Stimulated activated CD8-positive, alpha-beta memory T cell treated with anti-CD3 and anti-CD28 coated beads, Interleukin-4, amount 100 ng/mL, for 48 hours (primary cell): Measurements from ENCODE around the gene ZNF662.

Source experiments
- DNase-seq: peaks from one replicate; pipeline ENCODE4 v3.0.0-alpha.2; 2020

The ZNF662 gene

DNA sequence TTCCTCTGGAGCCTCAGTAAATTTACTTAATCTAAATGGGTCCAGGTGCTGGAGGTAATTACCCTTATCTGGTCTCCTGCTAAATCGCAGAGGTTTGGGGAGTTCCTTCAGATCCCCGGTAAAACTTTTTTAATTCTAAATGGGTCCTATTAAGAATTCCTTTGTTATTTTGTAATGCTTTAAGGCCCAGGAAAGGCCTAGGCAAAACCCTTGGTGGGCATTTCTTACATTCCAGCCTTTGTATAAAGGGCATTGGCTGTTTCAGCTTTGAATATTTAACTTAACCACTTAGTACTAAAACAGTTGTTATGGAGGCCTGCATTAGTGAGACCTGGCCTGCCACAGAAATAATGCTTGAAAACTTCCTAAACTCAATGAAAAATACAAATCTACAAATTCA is 14.9 kb upstream of the ZNF662 start:
- DNase-seq: no peak

DNA sequence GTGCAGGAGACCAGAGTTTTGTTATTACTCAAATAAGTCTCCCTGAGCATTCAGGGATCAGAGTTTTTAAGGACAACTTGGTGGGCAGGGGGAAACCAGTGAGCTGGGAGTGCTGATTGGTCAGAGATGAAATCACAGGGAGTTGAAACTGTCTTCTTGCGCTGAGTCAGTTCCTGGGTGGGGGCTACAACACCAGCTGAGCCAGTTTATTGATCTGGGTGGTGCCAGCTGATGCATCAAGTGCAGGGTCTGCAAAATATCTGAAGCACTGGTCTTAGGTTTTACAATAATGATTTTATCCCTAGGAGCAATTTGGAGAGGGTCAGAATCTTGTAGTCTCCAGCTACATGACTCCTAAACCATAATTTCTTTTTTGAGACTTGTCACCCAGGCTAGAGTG is 13.8 kb upstream of the ZNF662 start:
- DNase-seq: no peak

DNA sequence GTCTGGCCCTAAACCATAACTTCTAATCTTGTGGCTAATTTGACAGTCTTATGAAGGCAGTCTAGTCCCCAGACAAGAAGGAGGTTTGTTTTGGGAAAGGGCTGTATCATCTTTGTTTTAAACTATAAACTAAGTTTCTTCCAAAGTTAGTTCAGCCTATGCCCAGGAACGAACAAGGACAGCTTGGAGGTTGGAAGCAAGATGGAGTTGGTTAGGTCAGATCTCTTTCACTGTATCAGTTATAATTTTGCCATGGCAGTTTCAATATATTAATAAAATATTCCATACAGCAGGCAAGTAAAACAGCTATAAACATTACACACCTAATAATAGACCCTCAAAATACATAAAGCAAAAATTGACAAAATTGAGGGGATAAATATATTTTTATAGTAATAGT is 13.1 kb upstream of the ZNF662 start:
- no peak for DNase-seq

DNA sequence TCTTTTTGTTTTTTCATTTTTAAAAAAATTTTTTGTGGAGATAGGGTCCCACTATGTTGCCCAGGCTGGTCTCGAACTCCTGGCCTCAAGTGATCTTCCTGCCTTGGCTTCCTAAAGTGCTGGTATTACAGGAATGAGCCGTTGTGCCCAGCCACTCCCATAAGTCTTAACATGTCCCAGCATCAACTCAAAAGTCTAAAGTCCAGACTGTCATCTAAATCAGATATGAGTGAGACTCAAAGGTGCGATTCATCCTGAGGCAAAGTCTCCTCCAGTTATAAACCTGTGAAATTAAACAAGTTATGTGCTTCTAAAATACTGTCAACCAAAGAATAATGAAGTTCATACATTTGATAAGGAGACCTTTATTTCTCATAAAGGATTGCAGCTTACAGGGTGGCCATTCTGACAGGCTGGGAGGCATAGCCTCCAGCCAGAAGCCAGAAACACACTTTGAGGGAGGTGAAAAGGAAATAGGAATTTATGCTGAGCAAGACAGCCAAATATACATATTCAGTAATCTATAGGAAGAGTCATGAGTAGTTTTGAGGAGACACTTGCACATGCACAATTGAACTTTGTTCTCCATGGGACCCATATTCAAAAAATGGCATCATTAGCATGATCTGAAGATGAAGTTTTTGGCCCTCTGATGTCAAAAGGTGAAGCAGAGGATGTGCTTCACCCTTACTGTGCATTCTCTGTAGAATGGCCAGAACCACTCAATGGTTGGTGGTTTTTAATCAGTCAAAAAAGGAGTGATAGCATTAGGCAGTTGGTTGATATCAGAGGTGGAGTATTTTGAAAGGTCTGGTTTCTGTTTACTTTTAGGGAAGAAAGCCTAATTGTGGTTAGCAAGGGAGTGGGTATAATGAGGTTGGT is 11.0 kb upstream of the ZNF662 start:
- no peak for DNase-seq

DNA sequence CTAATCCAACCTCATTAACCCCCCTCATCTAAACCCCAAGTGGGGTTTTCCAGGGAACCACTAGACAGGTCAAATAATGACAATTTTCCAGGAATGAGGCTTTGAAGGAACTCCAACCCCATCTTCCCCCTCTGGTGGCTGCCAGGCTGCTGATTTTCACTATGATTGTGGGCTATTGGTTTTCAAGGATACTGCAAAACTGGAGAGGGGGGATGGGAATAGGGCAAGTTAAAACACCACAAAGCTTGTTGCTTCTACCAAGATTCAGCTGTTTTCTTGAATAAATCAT is 10.4 kb upstream of the ZNF662 start:
- no peak for DNase-seq

DNA sequence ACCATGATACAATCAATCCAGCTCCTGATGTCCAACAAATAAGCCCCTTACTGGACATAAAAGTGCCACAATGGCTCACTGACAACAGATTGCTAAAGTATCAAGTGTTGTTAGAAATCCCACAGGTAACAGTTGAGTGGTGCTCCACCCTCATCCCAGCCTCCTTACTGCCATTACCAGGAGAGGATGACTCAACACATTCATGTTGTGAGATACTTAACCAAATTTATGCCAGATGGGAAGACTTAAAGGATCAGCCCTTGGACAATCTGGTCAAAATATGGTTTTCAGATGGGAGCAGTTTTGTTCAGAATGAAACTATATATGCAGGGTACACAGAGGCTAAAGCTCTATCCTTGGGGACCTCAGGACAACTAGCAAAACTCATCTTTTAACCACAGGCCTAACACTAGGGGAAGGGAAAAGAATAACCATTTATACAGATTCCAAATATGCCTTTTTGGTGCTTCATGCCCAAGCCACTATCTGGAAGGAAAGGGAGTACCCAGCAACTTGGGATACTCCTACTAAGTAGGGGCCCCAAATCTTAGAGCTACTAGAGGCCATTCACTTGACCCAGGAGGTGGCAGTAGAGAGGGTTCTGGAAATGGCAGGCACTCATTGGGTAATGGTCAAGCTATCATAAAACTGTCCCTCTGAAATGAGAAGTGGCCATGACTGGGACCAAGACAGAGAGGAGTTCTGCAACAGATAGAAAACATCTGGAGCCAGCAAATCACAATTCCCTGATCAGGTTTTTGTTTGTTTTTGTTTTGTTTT is 6.9 kb upstream of the ZNF662 start:
- DNase-seq: no peak

DNA sequence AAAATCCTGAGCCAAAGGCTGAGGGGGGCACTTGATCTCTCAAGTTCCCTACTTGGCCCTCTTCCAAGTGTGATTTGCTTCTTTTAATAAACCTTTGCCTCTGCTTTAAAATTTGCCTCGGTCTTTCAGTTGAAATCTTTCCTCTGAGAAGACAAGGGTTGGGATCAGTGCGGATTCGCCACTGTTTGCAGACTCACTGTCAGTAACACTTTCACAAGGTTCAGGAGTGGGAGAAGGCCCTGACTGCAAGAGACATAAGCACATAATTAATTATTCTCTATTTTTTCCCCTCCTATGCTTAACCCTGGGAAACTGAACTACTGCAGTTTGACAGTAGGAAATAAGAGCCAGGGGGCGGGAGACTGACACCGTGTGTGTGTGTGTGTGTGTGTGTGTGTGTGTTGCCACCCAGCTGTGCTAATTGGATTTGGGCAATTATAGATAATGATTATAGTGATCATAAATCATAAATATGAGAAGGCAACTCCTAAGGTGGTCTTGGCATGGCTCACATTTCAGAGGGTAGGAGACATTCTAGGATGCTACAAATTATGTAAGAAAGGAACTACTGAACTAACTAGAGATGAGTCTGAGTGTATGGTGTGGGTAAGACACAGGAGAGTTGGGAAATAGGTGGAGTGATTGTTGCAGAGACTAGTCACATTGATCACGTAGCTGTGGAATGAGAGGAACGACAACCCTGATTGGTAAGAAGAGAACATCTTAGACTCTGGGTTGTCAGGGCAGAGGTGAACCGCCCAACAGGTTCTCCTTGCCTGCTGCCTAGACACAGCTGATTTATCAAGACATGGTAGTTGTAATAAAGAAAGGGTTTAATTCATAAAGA is 5.5 kb upstream of the ZNF662 start:
- DNase-seq: no peak

DNA sequence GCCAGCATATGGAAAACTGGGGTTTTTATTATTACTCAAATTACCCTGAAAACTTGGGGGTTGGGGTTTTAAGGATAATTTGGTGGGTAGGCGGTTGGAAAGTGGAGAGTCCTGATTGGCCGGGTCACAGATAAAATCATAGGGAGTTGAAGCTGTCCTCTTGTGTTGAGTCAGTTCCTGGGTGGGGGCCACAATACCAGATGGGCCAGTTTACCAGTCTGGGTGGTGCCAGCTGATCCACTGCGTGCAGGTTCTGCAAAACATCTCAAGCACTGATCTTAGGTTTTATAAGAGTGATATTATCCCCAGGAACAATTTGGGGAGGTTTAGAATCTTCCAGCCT is 4.9 kb upstream of the ZNF662 start:
- DNase-seq: no peak

DNA sequence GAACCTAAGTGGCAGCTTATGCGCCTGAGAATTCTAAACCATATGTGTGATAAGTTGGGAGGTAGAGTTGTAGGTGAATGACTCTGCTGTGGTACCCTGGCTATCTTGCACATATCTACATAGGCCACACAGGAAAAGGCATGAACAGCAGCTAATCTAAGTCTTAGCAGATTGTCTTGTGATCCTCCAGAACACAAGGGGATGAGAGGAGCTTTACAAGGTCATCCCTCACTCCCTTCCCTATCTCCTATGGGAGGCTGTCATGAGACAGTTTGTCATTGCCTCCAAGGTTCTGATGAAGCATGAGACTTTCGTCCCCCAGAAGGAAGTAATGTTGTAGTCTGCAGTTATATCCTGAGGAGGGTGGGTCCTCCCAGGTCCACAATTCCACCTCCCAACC is 3.7 kb upstream of the ZNF662 start:
- DNase-seq: no peak

DNA sequence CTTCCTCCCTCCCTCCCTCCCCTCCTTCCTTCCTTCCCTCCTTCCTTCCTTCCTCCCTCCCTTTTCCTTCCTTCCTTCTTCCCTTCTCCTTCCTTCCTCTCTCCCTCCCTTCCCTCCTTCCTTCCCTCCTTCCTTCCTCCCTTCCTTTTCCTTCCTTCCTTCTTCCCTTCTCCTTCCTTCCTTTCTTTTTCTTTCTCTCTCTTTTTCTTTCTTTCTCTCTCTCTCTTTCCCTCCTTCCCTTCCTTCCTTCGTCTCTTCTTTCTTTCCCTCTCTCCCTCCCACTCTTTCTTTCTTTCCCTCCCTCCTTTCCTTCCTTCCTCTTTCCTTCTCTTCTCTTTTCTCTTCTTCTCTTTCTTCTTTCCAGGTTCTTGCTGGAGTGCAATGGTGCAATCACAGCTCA is 1.9 kb upstream of the ZNF662 start:
- DNase-seq: no peak

DNA sequence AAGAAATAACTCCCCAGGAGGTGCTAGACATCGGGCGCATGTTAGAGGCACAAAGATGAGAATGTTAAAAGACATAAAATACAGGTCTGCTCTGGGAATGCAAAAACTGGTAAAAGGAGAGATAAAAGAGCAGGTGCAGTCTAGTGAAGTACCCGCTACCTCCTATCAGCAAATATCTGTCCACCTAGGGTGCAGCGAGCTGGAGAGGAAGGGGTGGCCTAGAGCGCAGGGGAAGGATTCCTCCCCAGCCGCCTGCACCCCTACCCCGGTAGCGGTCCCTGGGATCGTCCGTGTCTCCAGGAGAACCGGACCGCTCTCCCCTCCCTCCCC is 237 bp upstream of the ZNF662 start:
- DNase-seq: no peak

DNA sequence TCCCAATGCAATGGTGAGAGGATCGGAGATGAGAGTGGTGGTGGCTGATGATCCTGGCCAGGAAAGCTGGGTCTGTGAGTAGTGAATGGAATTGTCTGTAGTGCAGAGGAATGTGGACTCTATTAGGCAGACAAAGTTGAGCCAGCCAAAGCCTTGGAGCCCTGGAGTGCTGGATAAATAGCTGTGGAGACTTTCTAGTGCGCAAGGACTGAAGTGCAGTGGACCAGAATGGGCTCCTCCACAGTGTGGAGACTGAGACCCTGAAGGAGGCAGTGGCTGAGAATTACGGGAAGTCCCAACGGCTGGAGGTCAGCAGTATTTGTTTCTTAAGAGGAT is 874 bp downstream of the ZNF662 start:
- no peak for DNase-seq

DNA sequence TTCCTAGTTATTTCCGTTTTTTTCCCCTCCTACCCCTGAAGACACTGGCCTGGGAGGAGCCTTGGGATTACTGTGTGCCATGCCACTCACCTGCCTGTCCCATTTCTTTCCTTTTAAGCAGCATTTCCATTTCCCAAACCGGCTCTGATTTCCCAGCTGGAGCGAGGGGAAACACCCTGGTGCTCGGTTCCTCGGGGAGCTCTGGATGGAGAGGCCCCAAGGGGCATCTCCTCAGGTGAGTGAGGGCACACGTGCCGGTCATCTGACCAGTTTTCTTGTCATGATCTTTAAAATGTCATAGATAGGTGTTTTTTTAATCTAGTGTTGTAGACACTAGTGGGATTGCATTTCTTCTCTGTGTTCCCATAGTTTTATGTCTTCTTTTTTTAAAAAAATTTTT is 2.7 kb downstream of the ZNF662 start:
- no peak for DNase-seq

DNA sequence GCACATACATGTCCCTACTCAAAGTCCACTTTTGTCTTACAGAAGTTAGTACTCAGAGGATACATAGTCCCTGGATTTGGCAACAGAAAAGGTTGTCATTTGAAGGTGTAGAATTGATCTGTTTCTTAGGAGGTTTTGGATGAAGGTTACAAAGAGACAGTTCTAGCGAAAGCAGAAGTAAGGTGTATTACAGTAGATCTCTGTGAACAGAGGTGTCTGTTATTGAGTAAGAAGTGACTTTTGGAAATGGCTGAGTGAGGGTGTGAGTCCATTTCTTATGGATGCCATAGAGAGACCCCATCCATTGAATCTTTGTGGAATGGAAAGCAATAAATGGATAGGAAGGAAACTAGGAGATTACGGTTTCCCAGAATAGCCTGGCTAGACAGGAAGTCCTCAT is 5.6 kb downstream of the ZNF662 start:
- no peak for DNase-seq

DNA sequence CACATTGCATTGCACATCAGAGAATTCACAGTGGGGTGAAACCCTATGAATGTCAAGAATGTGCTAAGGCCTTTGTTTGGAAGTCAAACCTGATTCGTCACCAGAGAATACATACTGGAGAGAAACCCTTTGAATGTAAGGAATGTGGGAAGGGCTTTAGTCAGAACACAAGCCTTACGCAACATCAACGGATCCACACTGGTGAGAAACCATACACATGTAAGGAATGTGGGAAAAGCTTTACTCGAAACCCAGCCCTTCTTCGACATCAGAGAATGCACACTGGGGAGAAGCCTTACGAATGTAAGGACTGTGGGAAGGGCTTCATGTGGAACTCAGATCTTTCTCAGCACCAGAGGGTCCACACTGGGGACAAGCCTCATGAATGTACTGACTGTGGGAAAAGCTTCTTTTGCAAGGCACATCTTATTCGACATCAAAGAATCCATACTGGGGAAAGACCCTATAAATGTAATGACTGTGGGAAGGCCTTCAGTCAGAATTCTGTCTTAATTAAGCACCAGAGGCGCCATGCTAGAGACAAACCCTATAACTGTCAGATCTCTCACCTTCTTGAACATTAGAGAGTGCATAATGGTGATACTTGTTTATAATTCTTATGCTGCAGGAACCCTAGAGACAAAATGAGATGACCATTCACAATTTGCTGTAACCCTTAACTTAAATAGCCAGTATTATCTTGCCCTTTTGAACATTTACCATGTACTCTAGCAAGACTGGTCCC is 9.0 kb downstream of the ZNF662 start:
- no peak for DNase-seq

DNA sequence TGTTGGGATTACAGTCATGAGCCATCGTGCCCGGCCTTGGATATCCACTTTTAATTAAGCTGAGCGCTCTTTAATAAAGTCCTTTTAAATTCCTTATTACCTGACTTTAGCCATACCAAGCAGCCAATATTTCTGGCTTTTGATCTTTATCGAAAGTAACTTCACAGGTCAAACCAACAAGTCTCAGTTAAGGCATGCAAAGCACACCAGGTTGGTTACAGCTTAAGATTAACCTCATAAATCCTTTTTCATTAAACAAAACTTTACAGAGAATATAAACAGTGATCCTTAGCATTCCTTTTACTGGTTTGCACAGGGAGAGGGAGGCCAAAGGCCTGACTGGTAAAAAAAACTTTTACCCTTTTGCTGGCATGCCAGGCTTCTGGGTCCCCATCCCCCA is 17.7 kb downstream of the ZNF662 start:
- DNase-seq: no peak

DNA sequence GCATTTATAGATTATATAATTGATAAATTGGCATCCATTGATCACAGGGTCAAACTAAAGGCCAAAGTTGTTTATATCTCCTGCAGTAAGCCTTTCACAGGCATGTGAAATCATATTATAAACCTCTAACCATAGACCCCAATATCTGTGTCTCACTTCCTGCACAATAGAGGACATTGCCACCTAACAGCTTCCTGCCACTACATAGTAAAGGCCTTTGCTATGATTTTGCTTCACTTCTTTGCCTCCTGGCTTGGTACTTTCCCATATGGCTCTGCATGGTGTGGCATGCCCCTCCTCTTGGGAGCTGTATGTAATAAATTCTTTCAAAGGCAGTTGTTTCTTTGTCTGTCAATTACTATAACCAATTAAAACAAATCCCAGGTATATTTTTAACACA is 20.4 kb downstream of the ZNF662 start:
- no peak for DNase-seq

DNA sequence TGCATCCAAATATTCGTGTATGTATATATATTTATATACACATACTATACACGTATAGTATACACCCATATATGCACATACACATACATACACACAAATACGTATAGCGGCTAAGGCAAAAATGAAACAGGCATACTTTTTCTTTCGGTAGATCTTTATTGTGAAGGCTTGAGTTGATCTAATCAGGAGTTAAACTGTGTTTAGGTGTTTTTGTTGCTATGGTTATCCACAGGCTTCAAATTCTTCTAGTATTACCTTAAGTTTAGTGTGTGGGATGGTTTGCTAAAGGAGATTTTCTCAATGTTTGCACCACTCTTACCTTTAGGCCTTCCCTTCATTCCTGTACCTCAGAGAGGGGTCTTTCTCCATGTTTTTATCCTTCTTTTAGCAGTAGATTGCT is 28.2 kb downstream of the ZNF662 start:
- no peak for DNase-seq

DNA sequence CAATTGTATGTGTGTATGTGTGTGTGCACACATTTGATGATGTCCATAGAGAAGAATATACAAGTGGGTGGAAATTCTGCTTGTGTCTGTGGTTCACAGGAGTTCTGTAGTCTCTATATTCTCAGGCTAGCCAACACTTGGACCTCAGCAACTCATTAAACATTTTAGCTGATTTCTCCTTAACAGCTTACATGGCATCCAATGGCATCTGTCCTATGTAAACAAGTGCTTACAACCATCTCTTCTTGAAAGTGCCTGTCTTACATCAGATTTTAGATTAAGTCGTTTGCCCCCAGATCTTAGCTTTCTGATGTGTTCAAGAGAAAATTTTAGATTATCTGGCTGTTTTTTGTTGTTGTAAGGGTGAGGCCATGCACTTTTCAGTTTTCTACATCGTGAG is 29.0 kb downstream of the ZNF662 start:
- no peak for DNase-seq

DNA sequence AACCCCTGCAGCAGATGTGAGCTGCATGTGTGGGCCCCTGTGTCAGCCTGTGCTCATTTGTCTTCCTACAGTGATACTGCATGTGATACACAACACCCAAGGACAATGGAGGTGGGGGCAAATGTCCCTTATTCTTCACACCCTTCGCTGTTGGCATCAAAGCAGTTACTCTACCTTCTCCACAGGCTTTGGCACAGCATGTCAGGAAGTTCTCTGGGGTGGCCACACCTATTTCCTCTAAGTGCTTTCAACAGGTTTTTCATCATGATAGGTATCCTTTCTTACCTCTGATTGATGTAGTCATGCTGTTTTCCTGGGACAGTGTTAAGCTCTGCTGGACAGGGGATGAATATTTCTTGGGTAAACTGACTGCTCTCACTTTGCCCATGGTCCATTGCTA is 29.5 kb downstream of the ZNF662 start:
- no peak for DNase-seq

DNA sequence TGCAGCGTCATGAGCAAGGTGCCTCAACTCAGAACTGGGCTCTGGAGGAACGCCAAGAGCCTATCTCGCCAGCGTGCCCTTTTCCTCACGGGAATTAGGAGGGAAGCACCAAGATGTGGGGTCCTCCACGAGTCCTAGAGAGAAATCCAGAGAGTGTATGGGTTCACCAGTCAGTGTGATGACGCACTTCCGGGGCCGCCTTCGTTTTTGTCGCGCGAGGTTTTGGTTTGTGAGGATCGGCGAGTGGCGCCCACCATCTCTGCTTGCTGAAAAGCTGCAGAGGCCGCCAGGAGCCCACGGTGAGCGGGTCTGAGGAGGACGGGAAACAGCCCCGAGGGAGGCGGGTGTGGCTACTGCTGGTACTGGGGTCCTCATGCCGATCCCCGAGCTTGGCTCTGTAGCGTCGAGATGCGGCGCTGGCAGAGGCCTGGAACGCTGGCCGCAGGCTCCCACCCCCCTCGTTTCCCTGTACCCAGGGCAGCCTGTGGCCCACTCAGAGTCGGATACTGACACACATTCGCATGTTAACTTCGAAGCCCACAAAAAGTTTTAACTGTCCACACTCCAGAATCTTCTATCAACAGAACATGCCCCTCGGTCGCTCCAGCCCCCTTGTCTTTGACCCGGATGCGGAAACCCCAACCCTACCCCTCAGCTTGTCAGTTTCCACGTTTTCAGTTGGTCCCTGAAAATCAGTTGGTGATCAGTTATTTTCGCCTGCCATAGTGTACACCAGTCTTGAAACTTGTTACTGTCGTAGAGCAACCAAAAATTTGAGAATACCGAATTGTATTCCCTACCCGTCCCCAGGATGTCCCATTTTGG is 30.4 kb downstream of the ZNF662 start:
- DNase-seq: no peak

DNA sequence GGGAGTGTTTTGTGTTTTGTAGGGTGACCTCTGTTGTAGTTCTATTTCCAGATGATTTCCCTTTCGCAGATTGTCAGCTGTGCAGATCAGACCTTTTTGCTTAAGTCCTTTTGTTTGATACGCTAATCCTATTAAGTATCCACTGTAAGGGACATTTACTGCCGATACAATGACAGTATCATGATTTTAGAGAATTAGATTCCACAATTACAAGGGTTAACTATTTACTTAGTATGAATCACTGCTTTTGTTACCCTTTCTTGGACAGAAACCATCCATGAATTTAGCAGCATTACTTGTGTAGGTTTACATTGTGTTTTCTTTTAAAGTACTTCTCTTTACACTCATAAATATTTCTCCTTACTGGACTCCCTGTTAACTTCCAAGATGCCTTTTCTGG is 31.4 kb downstream of the ZNF662 start:
- DNase-seq: no peak

DNA sequence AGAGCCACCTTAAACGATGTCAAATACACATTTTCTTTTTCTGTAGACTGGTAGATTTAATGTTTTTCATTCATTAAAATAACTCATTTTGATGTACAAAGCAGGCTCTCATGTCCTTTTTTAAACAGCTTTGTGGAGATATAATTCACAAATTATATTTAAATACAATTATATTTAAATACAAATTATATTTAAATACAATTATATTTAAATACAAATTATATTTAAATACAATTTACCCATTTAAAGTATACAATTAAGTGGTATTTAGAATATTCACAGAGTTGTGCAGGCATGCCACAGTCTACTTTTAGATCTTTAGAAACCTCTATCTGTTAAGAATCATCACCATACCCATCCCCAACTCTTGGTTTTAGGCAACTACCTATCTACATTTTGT is 36.8 kb downstream of the ZNF662 start:
- no peak for DNase-seq
